Measurements from ENCODE around the gene NEK3.
"Not testable (repeated sequence)": the region's sequence is repeated elsewhere in the genome, so short reads cannot be mapped to it uniquely, and the experiment has no call there.

The NEK3 gene

DNA sequence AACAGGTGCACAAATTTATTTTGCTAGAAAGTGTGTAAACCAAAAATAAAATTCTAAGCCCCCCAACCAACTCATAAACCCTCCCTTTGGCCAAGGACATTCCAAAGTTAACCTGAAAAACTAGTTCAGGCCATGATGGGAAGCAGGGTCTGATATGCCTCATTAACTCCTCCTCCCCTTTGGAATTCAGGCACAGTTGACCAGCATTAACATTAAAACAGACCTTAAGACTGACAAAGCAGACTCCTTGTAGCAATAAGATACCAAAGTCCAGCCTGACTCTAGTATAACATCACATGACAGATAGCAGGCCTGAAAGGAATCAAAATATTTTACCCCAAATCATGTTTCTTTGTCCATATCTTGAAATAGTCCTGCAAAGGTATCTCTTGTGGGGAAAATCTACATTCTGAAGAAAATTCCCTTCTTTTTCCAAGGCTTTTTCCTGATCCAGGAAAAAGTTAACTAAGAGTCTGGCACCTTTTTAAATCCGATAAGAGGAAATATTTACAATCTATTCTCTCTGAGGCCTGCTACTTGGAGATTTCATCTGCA is 50.2 kb downstream of the NEK3 start:
- DNase-seq (ENCODE audit: low spot score), result no peak
- TF ChIP-seq, protein P1, sequence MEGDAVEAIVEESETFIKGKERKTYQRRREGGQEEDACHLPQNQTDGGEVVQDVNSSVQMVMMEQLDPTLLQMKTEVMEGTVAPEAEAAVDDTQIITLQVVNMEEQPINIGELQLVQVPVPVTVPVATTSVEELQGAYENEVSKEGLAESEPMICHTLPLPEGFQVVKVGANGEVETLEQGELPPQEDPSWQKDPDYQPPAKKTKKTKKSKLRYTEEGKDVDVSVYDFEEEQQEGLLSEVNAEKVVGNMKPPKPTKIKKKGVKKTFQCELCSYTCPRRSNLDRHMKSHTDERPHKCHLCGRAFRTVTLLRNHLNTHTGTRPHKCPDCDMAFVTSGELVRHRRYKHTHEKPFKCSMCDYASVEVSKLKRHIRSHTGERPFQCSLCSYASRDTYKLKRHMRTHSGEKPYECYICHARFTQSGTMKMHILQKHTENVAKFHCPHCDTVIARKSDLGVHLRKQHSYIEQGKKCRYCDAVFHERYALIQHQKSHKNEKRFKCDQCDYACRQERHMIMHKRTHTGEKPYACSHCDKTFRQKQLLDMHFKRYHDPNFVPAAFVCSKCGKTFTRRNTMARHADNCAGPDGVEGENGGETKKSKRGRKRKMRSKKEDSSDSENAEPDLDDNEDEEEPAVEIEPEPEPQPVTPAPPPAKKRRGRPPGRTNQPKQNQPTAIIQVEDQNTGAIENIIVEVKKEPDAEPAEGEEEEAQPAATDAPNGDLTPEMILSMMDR (IDR thresholded peaks at IDR 0.05; ENCODE audit: borderline replicate concordance, control extremely low read depth, extremely low read depth, insufficient read depth, missing control alignments), result no peak
- in situ Hi-C loops (cut with MboI; ENCODE audit: low sequenced_read_pairs, unreplicated experiment), result no loop called here

DNA sequence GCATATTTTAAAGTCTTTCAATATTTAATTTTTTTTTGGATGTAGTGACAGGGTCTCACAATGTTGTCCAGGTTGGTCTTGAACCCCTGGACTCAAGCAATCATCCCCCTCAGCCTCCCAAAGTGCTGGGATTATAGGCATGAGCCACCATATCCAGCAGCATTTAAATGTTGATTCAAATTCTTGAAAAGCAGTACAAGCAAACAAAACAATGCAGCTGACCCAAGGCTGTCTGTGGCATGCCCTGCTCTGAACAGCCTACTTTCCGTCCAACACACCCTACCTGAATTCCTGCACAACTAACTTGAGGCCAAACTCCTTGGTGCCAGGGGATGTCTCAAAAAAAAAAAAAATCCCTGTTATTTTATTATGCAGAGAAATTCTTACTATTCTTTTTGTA is 53.6 kb downstream of the NEK3 start:
- in situ Hi-C loops (cut with MboI; ENCODE audit: low sequenced_read_pairs, unreplicated experiment), result no loop called here

GRCh38 chr13:52104624-52105023 is 54.8 kb downstream of the NEK3 start:
- in situ Hi-C loops (cut with MboI; ENCODE audit: low sequenced_read_pairs, unreplicated experiment), result no loop called here
- DNase-seq (ENCODE audit: low spot score), result no peak

More for the DNA sequence above, 53.6 kb downstream of the NEK3 start:
- no peak for DNase-seq (ENCODE audit: low spot score)
- TF ChIP-seq, protein P1 (IDR thresholded peaks at IDR 0.05; ENCODE audit: borderline replicate concordance, control extremely low read depth, extremely low read depth, insufficient read depth, missing control alignments), result no peak

DNA sequence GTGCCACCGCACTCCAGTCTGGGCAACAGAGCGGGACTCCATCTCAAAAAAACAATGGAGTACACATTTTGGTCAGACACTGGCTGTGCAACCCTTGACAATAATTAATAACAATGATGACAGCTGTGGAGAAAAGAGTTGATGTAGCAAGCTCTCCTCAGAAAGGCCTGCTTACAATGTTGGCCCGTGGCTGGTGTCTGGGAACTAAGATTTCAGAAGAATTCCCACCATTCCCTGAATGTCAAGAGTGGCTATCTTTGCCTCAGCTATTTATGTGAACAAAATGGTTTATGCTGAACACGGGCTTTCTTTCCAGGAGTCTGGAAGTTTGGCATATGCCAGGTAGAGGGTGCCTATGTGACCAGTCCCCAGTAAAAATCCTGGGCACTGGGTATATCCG is 56.0 kb downstream of the NEK3 start:
- no peak for DNase-seq (ENCODE audit: low spot score)
- TF ChIP-seq, protein P1 (IDR thresholded peaks at IDR 0.05; ENCODE audit: borderline replicate concordance, control extremely low read depth, extremely low read depth, insufficient read depth, missing control alignments), result no peak
- in situ Hi-C loops (cut with MboI; ENCODE audit: low sequenced_read_pairs, unreplicated experiment), result no loop called here

More at GRCh38 chr13:52104624-52105023, 54.8 kb downstream of the NEK3 start:
- TF ChIP-seq, protein P1 (IDR thresholded peaks at IDR 0.05; ENCODE audit: borderline replicate concordance, control extremely low read depth, extremely low read depth, insufficient read depth, missing control alignments), result no peak

- in situ Hi-C loops (cut with MboI; ENCODE audit: low sequenced_read_pairs, unreplicated experiment); DNase-seq (ENCODE audit: low spot score): not testable (repeated sequence)
Observed at GRCh38 chr13:52102423-52102822, 57.0 kb downstream of the NEK3 start.

GRCh38 chr13:52097197-52097596 is 62.2 kb downstream of the NEK3 start:
- TF ChIP-seq, protein P1 (IDR thresholded peaks at IDR 0.05; ENCODE audit: borderline replicate concordance, control extremely low read depth, extremely low read depth, insufficient read depth, missing control alignments), result no peak
- DNase-seq (ENCODE audit: low spot score), result no peak
- in situ Hi-C loops (cut with MboI; ENCODE audit: low sequenced_read_pairs, unreplicated experiment), result no loop called here

GRCh38 chr13:52096748-52097147 is 62.6 kb downstream of the NEK3 start:
- in situ Hi-C loops (cut with MboI; ENCODE audit: low sequenced_read_pairs, unreplicated experiment), result no loop called here
- no peak for DNase-seq (ENCODE audit: low spot score)
- TF ChIP-seq, protein P1 (IDR thresholded peaks at IDR 0.05; ENCODE audit: borderline replicate concordance, control extremely low read depth, extremely low read depth, insufficient read depth, missing control alignments), result no peak

All from GM13976 (cell line).